HG02981 (cell line): Measurements from ENCODE around the gene HJURP.
"Not testable (repeated sequence)": the region's sequence is repeated elsewhere in the genome, so short reads cannot be mapped to it uniquely, and the experiment has no call there.

Experiments used
- ATAC-seq: cut with Tn5 transposase; IDR thresholded peaks from one replicate; pipeline ENCODE4 v1.9.1; 2021; ENCODE audit warnings: mild to moderate bottlenecking, moderate library complexity; ENCODE audit not compliant: unreplicated experiment

Gene HJURP

GRCh38 chr2:233854241-233854981, at the start of gene HJURP:
HJURP (minus strand) TSS chr2:233854535; CDS start chr2:233854500, 35 bp downstream.
- peak; percentile 95 for ATAC-seq

GRCh38 chr2:233901884-233902283, 47.5 kb upstream of the HJURP start:
- no peak for ATAC-seq

- ATAC-seq: no peak
Measured at GRCh38 chr2:233901367-233901766, 47.0 kb upstream of the HJURP start.

GRCh38 chr2:233896253-233896652, 41.9 kb upstream of the HJURP start:
- ATAC-seq: not testable (repeated sequence)

- ATAC-seq: no peak
Measured at GRCh38 chr2:233892793-233893192, 38.5 kb upstream of the HJURP start.

- ATAC-seq: no peak
Measured at GRCh38 chr2:233882353-233882752, 28.0 kb upstream of the HJURP start.

- ATAC-seq: not testable (repeated sequence)
Measured at GRCh38 chr2:233872125-233872524, 17.8 kb upstream of the HJURP start.

- ATAC-seq: no peak
Measured at GRCh38 chr2:233871432-233871831, 17.1 kb upstream of the HJURP start.

- ATAC-seq: peak; percentile 74
Measured at GRCh38 chr2:233867993-233868532, 13.7 kb upstream of the HJURP start, which contains the start of gene MSL3B. MSL3B (minus strand) TSS chr2:233868386.

GRCh38 chr2:233866479-233866878, 12.1 kb upstream of the HJURP start:
- ATAC-seq: no peak

- ATAC-seq: no peak
Measured at GRCh38 chr2:233865838-233866237, 11.5 kb upstream of the HJURP start.

- ATAC-seq: no peak
Measured at GRCh38 chr2:233862261-233862768, 8.0 kb upstream of the HJURP start.

- ATAC-seq: no peak
Measured at GRCh38 chr2:233858331-233858730, 4.0 kb upstream of the HJURP start.

- ATAC-seq: no peak
Measured at GRCh38 chr2:233857511-233858141, 3.3 kb upstream of the HJURP start.

- ATAC-seq: no peak
Measured at GRCh38 chr2:233856184-233856583, 1.8 kb upstream of the HJURP start.

GRCh38 chr2:233855345-233855744, 1.0 kb upstream of the HJURP start:
- ATAC-seq: no peak

GRCh38 chr2:233853883-233854240, 473 bp downstream of the HJURP start:
- ATAC-seq: no peak

GRCh38 chr2:233853353-233853752, 982 bp downstream of the HJURP start:
- ATAC-seq: no peak

- no peak for ATAC-seq
Measured at GRCh38 chr2:233852056-233852455, 2.3 kb downstream of the HJURP start.

- ATAC-seq: no peak
Measured at GRCh38 chr2:233851169-233851568, 3.2 kb downstream of the HJURP start.

GRCh38 chr2:233850745-233851144, 3.6 kb downstream of the HJURP start:
- no peak for ATAC-seq
